Activated CD4-positive, alpha-beta T cell treated with anti-CD3 and anti-CD28 coated beads for 36 hours (primary cell): ENCODE measurements around the gene CACNA1C. TPM values are rescaled to one million over a fixed set of nuclear protein-coding genes. Genes with fewer than 3 reads are reported as not detected.
"Not testable (repeated sequence)": the region's sequence is repeated elsewhere in the genome, so short reads cannot be mapped to it uniquely, and the experiment has no call there.

Experiments used
- ATAC-seq: fragments of 200-7000 bp; cut with Tn5 transposase; one replicate; pipeline ENCODE4 v1.10.0; 2021; ENCODE audit warnings: mild to moderate bottlenecking, moderate library complexity
- CTCF ChIA-PET: fragments of 350-600 bp; sonication (Branson Sonifier 250); formaldehyde crosslinking; loops from one replicate; lab custom pipeline; 2021; ENCODE audit warnings: antibody characterized with exemption; lab: Charles Lee
- POLR2A ChIA-PET: fragments of 350-600 bp; sonication (Branson Sonifier 250); formaldehyde crosslinking; loops from one replicate; lab custom pipeline; 2021; ENCODE audit warnings: antibody characterized with exemption, inconsistent platforms; lab: Charles Lee
- DNase-seq: peaks from one replicate; pipeline ENCODE4 v3.0.0-alpha.2; 2020
- H3K27ac Mint-ChIP-seq: one replicate; pipeline ENCODE4 v1.8.0; 2021; ENCODE audit warnings: mixed read lengths
- H3K27me3 Mint-ChIP-seq: one replicate; pipeline ENCODE4 v1.8.0; 2021; ENCODE audit warnings: mixed read lengths
- H3K36me3 Mint-ChIP-seq: one replicate; pipeline ENCODE4 v1.8.0; 2021; ENCODE audit warnings: low read depth, mixed read lengths
- H3K4me1 Mint-ChIP-seq: one replicate; pipeline ENCODE4 v1.8.0; 2021; ENCODE audit warnings: mixed read lengths
- H3K4me3 Mint-ChIP-seq: one replicate; pipeline ENCODE4 v1.8.0; 2021; ENCODE audit warnings: mild to moderate bottlenecking, moderate library complexity, mixed read lengths
- H3K9me3 Mint-ChIP-seq: one replicate; pipeline ENCODE4 v1.8.0; 2021; ENCODE audit warnings: low read depth, mixed read lengths
- intact Hi-C, 2 experiments: fragments of 100-400 bp; cut with DNase I in 1 of 2; cut with micrococcal nuclease in 1 of 2; formaldehyde crosslinking; loops; one replicate each; pipeline versions ENCODE4 v1.14.2 to v1.15.1; 2022 to 2024; cut with DNase I, micrococcal nuclease
- total RNA-seq, 2 experiments: library from RNA; stranded (reverse); gene quantifications; one replicate each; pipeline ENCODE4 v1.2.3, GENCODE V29; 2021

The CACNA1C gene
- total RNA-seq, 2 experiments from 2014 or later = 0.11 TPM

- Mint-ChIP-seq H3K36me3 (no peaks in the 10 kb centered on the region), H3K4me1 (no peaks in the 10 kb centered on the region), H3K27me3 (no peaks in the 10 kb centered on the region), H3K4me3 (no peak overlapping the region), H3K9me3 (no peaks in the 10 kb centered on the region), H3K27ac (no peak overlapping the region)
- ATAC-seq (no peak), DNase-seq (no peak)
- ChIA-PET CTCF (no interaction called here), POLR2A (no interaction called here)
- intact Hi-C loops = no loop called here
These were observed 687.2 kb downstream of the CACNA1C start for GRCh38 chr12:2739832-2740641.

DNA sequence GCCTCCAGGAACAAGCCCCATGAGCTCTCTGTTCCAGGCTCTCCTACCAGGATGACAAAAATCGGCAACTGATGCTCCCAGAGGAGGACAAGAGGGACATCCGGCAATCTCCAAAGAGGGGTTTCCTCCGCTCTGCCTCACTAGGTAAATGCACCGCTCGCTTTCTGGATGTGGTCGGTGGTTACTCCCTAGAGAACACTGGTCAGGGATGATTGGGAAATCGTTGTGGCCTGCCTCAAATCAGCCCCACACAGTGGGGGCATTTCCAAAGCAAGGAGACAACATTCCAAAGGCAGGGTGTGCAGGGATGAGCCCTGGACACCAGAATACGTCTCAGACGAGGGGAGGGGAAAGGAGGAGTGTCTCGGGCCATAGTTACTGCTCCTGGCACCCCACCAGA lies 689.2 kb downstream of the CACNA1C start:
- CTCF ChIA-PET, H3K27ac Mint-ChIP-seq, H3K36me3 Mint-ChIP-seq, H3K4me3 Mint-ChIP-seq, H3K4me1 Mint-ChIP-seq, intact Hi-C loops, H3K27me3 Mint-ChIP-seq, DNase-seq, H3K9me3 Mint-ChIP-seq, ATAC-seq, POLR2A ChIA-PET: not testable (repeated sequence)

GRCh38 chr12:2743478-2743877 lies 690.7 kb downstream of the CACNA1C start:
- DNase-seq (no peak), ATAC-seq (no peak)
- Mint-ChIP-seq H3K9me3 (peaks cover 2% of the 10 kb centered on the region), H3K4me1 (no peaks in the 10 kb centered on the region), H3K4me3 (no peak overlapping the region), H3K27me3 (peaks cover 2% of the 10 kb centered on the region), H3K36me3 (no peaks in the 10 kb centered on the region), H3K27ac (no peak overlapping the region)
- intact Hi-C loops = no loop called here
- POLR2A ChIA-PET = no interaction called here
- CTCF ChIA-PET = no interaction called here

GRCh38 chr12:2745655-2746054 lies 692.9 kb downstream of the CACNA1C start:
- intact Hi-C loops = no loop called here
- Mint-ChIP-seq H3K27me3 (peaks cover 2% of the 10 kb centered on the region), H3K36me3 (no peaks in the 10 kb centered on the region), H3K4me3 (no peak overlapping the region), H3K27ac (no peak overlapping the region), H3K4me1 (no peaks in the 10 kb centered on the region), H3K9me3 (peaks cover 2% of the 10 kb centered on the region)
- CTCF ChIA-PET = no interaction called here
- DNase-seq (no peak), ATAC-seq (no peak)
- POLR2A ChIA-PET = no interaction called here

Other genes with a start within 250 kb of the CACNA1C start
- not detected for gene LRTM2, start 232.4 kb upstream of the CACNA1C start, total RNA-seq
- 1 to 10 TPM; 5.5 to 7.2 TPM for gene CACNA2D4, start 134.3 kb upstream of the CACNA1C start, total RNA-seq
- gene DCP1B, start 48.5 kb upstream of the CACNA1C start, total RNA-seq = 10 to 100 TPM; 14.5 to 16.1 TPM